Neuronal stem cell (in vitro differentiated cells): ENCODE results near the gene C5orf46.
A peak's percentile ranks its signal among the peaks of the same experiment; 100 is the strongest.

ENCODE experiments used
- DNase-seq: peaks from one replicate; pipeline ENCODE4 v3.0.0-alpha.2; 2013; ENCODE audit warnings: low spot score
- H2AFZ ChIP-seq: one replicate; pipeline ENCODE4 v1.6.1; 2013; ENCODE audit warnings: mild to moderate bottlenecking, low read length, inconsistent platforms
- H2AK5ac ChIP-seq: 2 replicates; pipeline ENCODE4 v1.6.1; 2013; ENCODE audit warnings: low read depth, mild to moderate bottlenecking, inconsistent platforms, low read length, moderate library complexity, mixed read lengths
- H2BK120ac ChIP-seq: 2 replicates; pipeline ENCODE4 v1.6.1; 2013; ENCODE audit warnings: low read depth, mild to moderate bottlenecking, inconsistent platforms, low read length, moderate library complexity, mixed read lengths
- H2BK12ac ChIP-seq: one replicate; pipeline ENCODE4 v1.6.1; 2013; ENCODE audit warnings: low read length, inconsistent platforms
- H2BK15ac ChIP-seq: 2 replicates; pipeline ENCODE4 v1.6.1; 2013; ENCODE audit warnings: mild to moderate bottlenecking, low read length, inconsistent platforms, mixed read lengths
- H2BK5ac ChIP-seq: one replicate; pipeline ENCODE4 v1.6.1; 2013; ENCODE audit warnings: inconsistent platforms, mild to moderate bottlenecking, low read length, moderate library complexity
- H3K14ac ChIP-seq: one replicate; pipeline ENCODE4 v1.6.1; 2013; ENCODE audit warnings: low read length, inconsistent platforms
- H3K18ac ChIP-seq: 2 replicates; pipeline ENCODE4 v1.6.1; 2013; ENCODE audit warnings: low read length, inconsistent platforms
- H3K23ac ChIP-seq: 2 replicates; pipeline ENCODE4 v1.6.1; 2013; ENCODE audit warnings: low read depth, mild to moderate bottlenecking, mixed read lengths, low read length, inconsistent platforms; ENCODE audit not compliant: poor library complexity
- H3K27ac ChIP-seq: replicated peaks from 3 replicates; pipeline ENCODE4 v1.5.1; 2013; ENCODE audit warnings: low read length, inconsistent platforms
- H3K27me3 ChIP-seq, 3 experiments: 2 replicates each; pipeline ENCODE4 v1.6.1; 2013; ENCODE audit warnings: low read length in 3 of 3, mild to moderate bottlenecking in 2 of 3, inconsistent platforms in 1 of 3, low read depth in 1 of 3, mixed read lengths in 1 of 3, moderate library complexity in 1 of 3; ENCODE audit not compliant: control insufficient read depth in 3 of 3, insufficient read depth in 3 of 3
- H3K36me3 ChIP-seq, 2 donors: replicated peaks in 1 of 2; 2 replicates each; pipeline ENCODE4 v1.6.1; 2013; ENCODE audit warnings: low read length in 2 of 2; ENCODE audit not compliant: control insufficient read depth in 2 of 2, insufficient read depth in 2 of 2
- H3K4ac ChIP-seq: 2 replicates; pipeline ENCODE4 v1.6.1; 2013; ENCODE audit warnings: inconsistent platforms, mild to moderate bottlenecking, low read length, moderate library complexity
- H3K4me1 ChIP-seq, 2 donors: 1 replicate in 1 of 2; 2 replicates in 1 of 2; pipeline ENCODE4 v1.6.1; 2013; ENCODE audit warnings: low read length in 2 of 2, low read depth in 1 of 2; ENCODE audit not compliant: control insufficient read depth in 2 of 2, insufficient read depth in 1 of 2
- H3K4me2 ChIP-seq: one replicate; pipeline ENCODE4 v1.6.1; 2013; ENCODE audit warnings: mild to moderate bottlenecking, low read length, inconsistent platforms; ENCODE audit not compliant: insufficient read depth, poor library complexity, severe bottlenecking
- H3K4me3 ChIP-seq, 2 donors: 2 replicates each; pipeline ENCODE4 v1.5.1; 2013; ENCODE audit warnings: low read length in 2 of 2, mild to moderate bottlenecking in 2 of 2, inconsistent platforms in 1 of 2, moderate library complexity in 1 of 2
- H3K79me1 ChIP-seq: one replicate; pipeline ENCODE4 v1.6.1; 2013; ENCODE audit warnings: low read depth, mild to moderate bottlenecking, inconsistent platforms, low read length, moderate library complexity
- H3K9ac ChIP-seq: one replicate; pipeline ENCODE4 v1.6.1; 2013; ENCODE audit warnings: mild to moderate bottlenecking, low read depth, low read length, inconsistent platforms; ENCODE audit not compliant: poor library complexity
- H3K9me3 ChIP-seq, 2 donors: replicated peaks in 1 of 2; 2 replicates each; pipeline versions ENCODE3 to v1.6.1; 2013; ENCODE audit warnings: low read length in 2 of 2, mild to moderate bottlenecking in 2 of 2, inconsistent platforms in 1 of 2, low read depth in 1 of 2, mixed read lengths in 1 of 2, moderate library complexity in 1 of 2; ENCODE audit not compliant: control insufficient read depth in 2 of 2, insufficient read depth in 1 of 2
- H4K8ac ChIP-seq: one replicate; pipeline ENCODE4 v1.6.1; 2013; ENCODE audit warnings: low read depth, mild to moderate bottlenecking, inconsistent platforms, low read length, moderate library complexity
- H4K91ac ChIP-seq: one replicate; pipeline ENCODE4 v1.6.1; 2013; ENCODE audit warnings: low read length, low read depth, mild to moderate bottlenecking, inconsistent platforms; ENCODE audit not compliant: poor library complexity
- whole genome bisulfite sequencing, 2 donors: extraction: QIAGEN DNeasy Blood & Tissue Kit; methylation state at CpG; one replicate each; pipeline ENCODE4 v1.1.7; 2013; ENCODE audit warnings: missing lambda C conversion rate in 2 of 2, mixed read lengths in 1 of 2; ENCODE audit not compliant: insufficient read length in 2 of 2, insufficient replicate concordance in 1 of 2; ENCODE audit errors: extremely low coverage in 2 of 2; 5-methylcytosine and 5-hydroxymethylcytosine counted together

Gene C5orf46

GRCh38 chr5:147939431-147940114 lies 33.2 kb upstream of the C5orf46 start:
- H4K8ac ChIP-seq, result no peak overlapping the region

GRCh38 chr5:147935032-147935431 lies 28.7 kb upstream of the C5orf46 start:
- no peaks in the 10 kb centered on the region for H3K36me3 ChIP-seq
- H2BK120ac ChIP-seq, result no peak overlapping the region
- no CpG with 5 or more reads among the region's 3 CpGs for WGBS, 2 donors
- H4K8ac ChIP-seq, result no peak overlapping the region
- H3K4me2 ChIP-seq, result no peak overlapping the region
- H3K14ac ChIP-seq, result no peak overlapping the region
- peak; percentile 11 for DNase-seq
- H3K4me1 ChIP-seq, result no peaks in the 10 kb centered on the region
- no peak overlapping the region for H2AFZ ChIP-seq
- no peaks in the 10 kb centered on the region for H3K9me3 ChIP-seq
- no peak overlapping the region for H3K4ac ChIP-seq
- no peak overlapping the region for H3K4me3 ChIP-seq
- no peak overlapping the region for H3K18ac ChIP-seq
- no peak overlapping the region for H4K91ac ChIP-seq
- no peak overlapping the region for H3K23ac ChIP-seq
- no peak overlapping the region for H2BK5ac ChIP-seq
- H2AK5ac ChIP-seq, result no peak overlapping the region
- no peak overlapping the region for H3K9ac ChIP-seq
- no peak overlapping the region for H3K27ac ChIP-seq
- no peak overlapping the region for H2BK12ac ChIP-seq
- H2BK15ac ChIP-seq, result no peak overlapping the region
- H3K79me1 ChIP-seq, result no peaks in the 10 kb centered on the region
- no peaks in the 10 kb centered on the region for H3K27me3 ChIP-seq

More at GRCh38 chr5:147939431-147940114, 33.2 kb upstream of the C5orf46 start:
- no peak overlapping the region for H3K4ac ChIP-seq
- no peak overlapping the region for H3K4me3 ChIP-seq
- H3K18ac ChIP-seq, result no peak overlapping the region
- H3K14ac ChIP-seq, result no peak overlapping the region
- no peak overlapping the region for H2BK12ac ChIP-seq
- no peak overlapping the region for H2AK5ac ChIP-seq
- no peak overlapping the region for H3K9ac ChIP-seq
- no peaks in the 10 kb centered on the region for H3K79me1 ChIP-seq
- no peak overlapping the region for H2AFZ ChIP-seq
- no peaks in the 10 kb centered on the region for H3K36me3 ChIP-seq
- H3K9me3 ChIP-seq, result no peaks in the 10 kb centered on the region
- no peak overlapping the region for H3K23ac ChIP-seq
- H4K91ac ChIP-seq, result no peak overlapping the region
- no CpG with 5 or more reads among the region's 4 CpGs for WGBS, 2 donors
- H2BK5ac ChIP-seq, result no peak overlapping the region
- no peak overlapping the region for H2BK15ac ChIP-seq
- H3K27ac ChIP-seq, result no peak overlapping the region
- H3K4me2 ChIP-seq, result no peak overlapping the region
- H3K4me1 ChIP-seq, result no peaks in the 10 kb centered on the region
- no peak overlapping the region for H2BK120ac ChIP-seq
- DNase-seq, result no peak
- H3K27me3 ChIP-seq, result no peaks in the 10 kb centered on the region

- no peak overlapping the region for H3K18ac ChIP-seq
- no peaks in the 10 kb centered on the region for H3K27me3 ChIP-seq
- no peak overlapping the region for H2BK12ac ChIP-seq
- H2BK120ac ChIP-seq, result no peak overlapping the region
- no peaks in the 10 kb centered on the region for H3K9me3 ChIP-seq
- no peak overlapping the region for H3K23ac ChIP-seq
- DNase-seq, result no peak
- H2BK5ac ChIP-seq, result no peak overlapping the region
- no peaks in the 10 kb centered on the region for H3K4me1 ChIP-seq
- no peak overlapping the region for H3K9ac ChIP-seq
- H2AFZ ChIP-seq, result no peak overlapping the region
- no peak overlapping the region for H4K8ac ChIP-seq
- H3K27ac ChIP-seq, result no peak overlapping the region
- no peak overlapping the region for H3K4me3 ChIP-seq
- no peak overlapping the region for H3K4ac ChIP-seq
- WGBS, 2 donors, result no CpG with 5 or more reads among the region's 2 CpGs
- H3K79me1 ChIP-seq, result no peaks in the 10 kb centered on the region
- no peak overlapping the region for H2BK15ac ChIP-seq
- H3K14ac ChIP-seq, result no peak overlapping the region
- no peak overlapping the region for H3K4me2 ChIP-seq
- no peaks in the 10 kb centered on the region for H3K36me3 ChIP-seq
- H4K91ac ChIP-seq, result no peak overlapping the region
- no peak overlapping the region for H2AK5ac ChIP-seq
These were observed 24.4 kb upstream of the C5orf46 start for GRCh38 chr5:147930769-147931168.

GRCh38 chr5:147927901-147928300 lies 21.6 kb upstream of the C5orf46 start:
- no CpG with 5 or more reads among the region's 3 CpGs for WGBS, 2 donors

More at GRCh38 chr5:147927901-147928300, 21.6 kb upstream of the C5orf46 start:
- Histone ChIP-seq H2BK15ac (no peak overlapping the region), H2BK5ac (no peak overlapping the region), H3K4ac (no peak overlapping the region), H3K79me1 (no peaks in the 10 kb centered on the region), H3K18ac (no peak overlapping the region), H3K4me1 (no peaks in the 10 kb centered on the region), H3K4me3 (no peak overlapping the region), H2BK120ac (no peak overlapping the region), H3K23ac (no peak overlapping the region), H3K14ac (no peak overlapping the region), H4K8ac (no peak overlapping the region), H3K9ac (no peak overlapping the region), H2BK12ac (no peak overlapping the region), H3K4me2 (no peak overlapping the region), H4K91ac (no peak overlapping the region), H2AK5ac (no peak overlapping the region), H3K27ac (no peak overlapping the region), H3K27me3 (no peaks in the 10 kb centered on the region), H2AFZ (no peak overlapping the region), H3K9me3 (no peaks in the 10 kb centered on the region), H3K36me3 (no peaks in the 10 kb centered on the region)
- no peak for DNase-seq
